ENCODE measurements around the gene ZNF93.
A peak's percentile ranks its signal among the peaks of the same experiment; 100 is the strongest.
"Not testable (repeated sequence)": the region's sequence is repeated elsewhere in the genome, so short reads cannot be mapped to it uniquely, and the experiment has no call there.

ZNF93 gene

DNA sequence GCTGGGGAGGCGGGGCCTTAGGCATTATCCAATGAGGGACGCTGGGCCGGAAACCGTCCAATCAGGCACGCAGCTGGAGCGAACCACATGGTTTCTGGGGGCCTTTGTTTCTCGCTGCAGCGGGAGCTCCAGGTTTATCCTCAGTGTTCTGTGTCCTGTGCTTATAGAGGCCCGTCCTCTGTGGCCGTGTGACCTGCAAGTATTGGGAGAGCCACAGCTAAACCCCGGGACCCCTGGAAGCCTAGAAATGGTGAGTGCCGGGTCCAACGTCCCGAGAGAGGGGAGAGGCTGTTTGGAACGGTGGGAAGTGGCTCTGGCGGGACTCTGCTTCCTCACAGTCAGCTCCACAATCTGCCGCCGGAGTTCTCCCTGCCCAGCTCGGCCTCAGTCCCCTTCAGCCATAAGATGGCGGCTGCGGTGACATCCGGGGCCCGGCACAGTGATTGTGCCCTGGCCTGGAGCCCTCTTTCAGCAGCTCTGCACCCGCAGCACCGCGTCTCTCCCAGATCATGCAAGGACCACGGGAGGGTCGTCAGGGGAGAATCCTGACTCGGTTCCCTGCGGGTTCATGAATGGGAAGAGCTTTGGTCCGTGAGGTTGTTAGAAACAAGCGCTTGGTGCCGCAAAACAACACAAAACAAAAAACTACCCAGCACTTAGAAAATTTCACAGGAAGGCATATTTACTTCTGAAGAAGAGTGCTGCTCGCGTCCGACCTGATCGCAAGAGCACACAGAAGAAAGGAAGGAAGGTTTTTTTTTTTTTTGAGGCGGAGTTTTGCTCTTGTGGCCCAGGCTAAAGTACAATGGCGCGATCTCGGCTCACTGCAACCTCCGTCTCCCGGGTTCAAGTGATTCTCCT lies 34.8 kb upstream of the ZNF93 start, which contains the start of gene ZNF253:
Gene ZNF253, plus strand, starts transcription at position 133 of the 861 bp plus-strand sequence. Its CDS starts 115 bp downstream, at position 248.
- H3K9me2 ChIP-seq (replicated peaks; ENCODE audit: insufficient read depth, low read length): no peaks in the 10 kb centered on the region
- peak within 1 kb of the TSS; percentile 79 for H2AFZ ChIP-seq (ENCODE audit: low read depth, low read length, severe bottlenecking)
- peaks cover 6% of the 10 kb centered on the region; the same call in 1 of the 2 replicates for H3F3A ChIP-seq (ENCODE audit: insufficient read depth)
- H3K36me3 ChIP-seq (ENCODE audit: low read length): peaks cover 13% of the 10 kb centered on the region; the same call in 1 of the 2 replicates
- H4K20me1 ChIP-seq (ENCODE audit: low read depth, low read length): no peaks in the 10 kb centered on the region
- no peaks in the 10 kb centered on the region for H3K27me3 ChIP-seq (ENCODE audit: low read length)
- TF ChIP-seq EZH2phosphoT487 (conservative IDR thresholded peaks at IDR 0.05; ENCODE audit: low read length): no peak
- TF ChIP-seq, protein P1, sequence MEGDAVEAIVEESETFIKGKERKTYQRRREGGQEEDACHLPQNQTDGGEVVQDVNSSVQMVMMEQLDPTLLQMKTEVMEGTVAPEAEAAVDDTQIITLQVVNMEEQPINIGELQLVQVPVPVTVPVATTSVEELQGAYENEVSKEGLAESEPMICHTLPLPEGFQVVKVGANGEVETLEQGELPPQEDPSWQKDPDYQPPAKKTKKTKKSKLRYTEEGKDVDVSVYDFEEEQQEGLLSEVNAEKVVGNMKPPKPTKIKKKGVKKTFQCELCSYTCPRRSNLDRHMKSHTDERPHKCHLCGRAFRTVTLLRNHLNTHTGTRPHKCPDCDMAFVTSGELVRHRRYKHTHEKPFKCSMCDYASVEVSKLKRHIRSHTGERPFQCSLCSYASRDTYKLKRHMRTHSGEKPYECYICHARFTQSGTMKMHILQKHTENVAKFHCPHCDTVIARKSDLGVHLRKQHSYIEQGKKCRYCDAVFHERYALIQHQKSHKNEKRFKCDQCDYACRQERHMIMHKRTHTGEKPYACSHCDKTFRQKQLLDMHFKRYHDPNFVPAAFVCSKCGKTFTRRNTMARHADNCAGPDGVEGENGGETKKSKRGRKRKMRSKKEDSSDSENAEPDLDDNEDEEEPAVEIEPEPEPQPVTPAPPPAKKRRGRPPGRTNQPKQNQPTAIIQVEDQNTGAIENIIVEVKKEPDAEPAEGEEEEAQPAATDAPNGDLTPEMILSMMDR (IDR thresholded peaks at IDR 0.05; ENCODE audit: insufficient read depth, low read length, poor library complexity, severe bottlenecking): no peak
- peak within 1 kb of the TSS; percentile 90 for H3K9ac ChIP-seq (ENCODE audit: low read length)
- H3K4me2 ChIP-seq (ENCODE audit: low read depth, low read length, poor library complexity, severe bottlenecking): peak within 1 kb of the TSS; percentile 85
- H3K27ac ChIP-seq (ENCODE audit: low read depth, low read length): peak within 1 kb of the TSS; percentile 92
- peaks cover 53% of the 10 kb centered on the region for H3K79me2 ChIP-seq (ENCODE audit: insufficient read depth, low read length)
- H3K9me3 ChIP-seq (ENCODE audit: insufficient read depth, low read length): no peaks in the 10 kb centered on the region
- H3K4me3 ChIP-seq (ENCODE audit: insufficient read depth, low read length, poor library complexity, severe bottlenecking): peak within 1 kb of the TSS; percentile 98

- TF ChIP-seq EZH2phosphoT487 (conservative IDR thresholded peaks at IDR 0.05; ENCODE audit: low read length): no peak
- TF ChIP-seq, protein P1 (IDR thresholded peaks at IDR 0.05; ENCODE audit: insufficient read depth, low read length, poor library complexity, severe bottlenecking): no peak
- Histone ChIP-seq H3K9me3 (ENCODE audit: insufficient read depth, low read length) (no peaks in the 10 kb centered on the region), H3K4me3 (ENCODE audit: insufficient read depth, low read length, poor library complexity, severe bottlenecking) (peak overlapping the region; percentile 98), H3K9me2 (replicated peaks; ENCODE audit: insufficient read depth, low read length) (no peaks in the 10 kb centered on the region), H4K20me1 (ENCODE audit: low read depth, low read length) (no peaks in the 10 kb centered on the region), H3K9ac (ENCODE audit: low read length) (peak overlapping the region; percentile 90), H3K27ac (ENCODE audit: low read depth, low read length) (peak overlapping the region; percentile 92), H3K4me2 (ENCODE audit: low read depth, low read length, poor library complexity, severe bottlenecking) (peak overlapping the region; percentile 85), H3K36me3 (ENCODE audit: low read length) (peaks cover 13% of the 10 kb centered on the region; the same call in 1 of the 2 replicates), H3K27me3 (ENCODE audit: low read length) (no peaks in the 10 kb centered on the region), H2AFZ (ENCODE audit: low read depth, low read length, severe bottlenecking) (peak overlapping the region; percentile 79), H3K79me2 (ENCODE audit: insufficient read depth, low read length) (peaks cover 60% of the 10 kb centered on the region), H3F3A (ENCODE audit: insufficient read depth) (peaks cover 6% of the 10 kb centered on the region; the same call in 1 of the 2 replicates)
These were observed 34.0 kb upstream of the ZNF93 start for GRCh38 chr19:19866611-19867248.

GRCh38 chr19:19870086-19870485 lies 30.7 kb upstream of the ZNF93 start:
- not testable (repeated sequence) for H3K9me2 ChIP-seq (replicated peaks; ENCODE audit: insufficient read depth, low read length); H3K27ac ChIP-seq (ENCODE audit: low read depth, low read length); H3K9me3 ChIP-seq (ENCODE audit: insufficient read depth, low read length); H3K4me3 ChIP-seq (ENCODE audit: insufficient read depth, low read length, poor library complexity, severe bottlenecking); H3F3A ChIP-seq (ENCODE audit: insufficient read depth); H3K27me3 ChIP-seq (ENCODE audit: low read length); H2AFZ ChIP-seq (ENCODE audit: low read depth, low read length, severe bottlenecking); H4K20me1 ChIP-seq (ENCODE audit: low read depth, low read length); H3K9ac ChIP-seq (ENCODE audit: low read length)
- Histone ChIP-seq H3K79me2 (ENCODE audit: insufficient read depth, low read length) (peaks cover 93% of the 10 kb centered on the region), H3K36me3 (ENCODE audit: low read length) (peaks cover 37% of the 10 kb centered on the region), H3K4me2 (ENCODE audit: low read depth, low read length, poor library complexity, severe bottlenecking) (peak overlapping the region; percentile 8)
